Measurements from ENCODE around the gene PIGL. TPM values are rescaled to one million over a fixed set of nuclear protein-coding genes. Genes with fewer than 3 reads are reported as not detected.

The PIGL gene
- total RNA-seq, 1 donor, result 23.3 TPM

DNA sequence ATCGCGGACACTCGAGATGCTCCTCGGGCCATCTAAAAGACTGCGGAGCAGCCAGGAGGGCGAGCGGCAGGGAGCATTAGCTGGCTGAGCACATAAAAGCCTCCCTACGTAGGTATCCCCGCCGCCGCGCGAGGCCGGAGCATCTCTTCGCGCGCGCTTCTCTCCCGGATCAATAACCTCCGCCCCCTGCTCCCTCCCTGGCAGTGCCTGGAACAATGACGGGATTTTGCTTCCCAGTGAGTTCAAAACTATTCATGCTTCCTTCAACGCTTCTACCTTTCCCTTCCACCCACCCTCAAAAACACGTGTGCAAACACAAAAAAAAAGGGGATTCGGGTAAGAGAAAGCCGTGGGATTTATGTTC, 135.3 kb downstream of the PIGL start:
- TF ChIP-seq, protein P1, sequence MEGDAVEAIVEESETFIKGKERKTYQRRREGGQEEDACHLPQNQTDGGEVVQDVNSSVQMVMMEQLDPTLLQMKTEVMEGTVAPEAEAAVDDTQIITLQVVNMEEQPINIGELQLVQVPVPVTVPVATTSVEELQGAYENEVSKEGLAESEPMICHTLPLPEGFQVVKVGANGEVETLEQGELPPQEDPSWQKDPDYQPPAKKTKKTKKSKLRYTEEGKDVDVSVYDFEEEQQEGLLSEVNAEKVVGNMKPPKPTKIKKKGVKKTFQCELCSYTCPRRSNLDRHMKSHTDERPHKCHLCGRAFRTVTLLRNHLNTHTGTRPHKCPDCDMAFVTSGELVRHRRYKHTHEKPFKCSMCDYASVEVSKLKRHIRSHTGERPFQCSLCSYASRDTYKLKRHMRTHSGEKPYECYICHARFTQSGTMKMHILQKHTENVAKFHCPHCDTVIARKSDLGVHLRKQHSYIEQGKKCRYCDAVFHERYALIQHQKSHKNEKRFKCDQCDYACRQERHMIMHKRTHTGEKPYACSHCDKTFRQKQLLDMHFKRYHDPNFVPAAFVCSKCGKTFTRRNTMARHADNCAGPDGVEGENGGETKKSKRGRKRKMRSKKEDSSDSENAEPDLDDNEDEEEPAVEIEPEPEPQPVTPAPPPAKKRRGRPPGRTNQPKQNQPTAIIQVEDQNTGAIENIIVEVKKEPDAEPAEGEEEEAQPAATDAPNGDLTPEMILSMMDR (IDR thresholded peaks at IDR 0.05; ENCODE audit: insufficient read depth, low read length), result no peak
- DNase-seq (ENCODE audit: low read depth), result peak; percentile 27
- H3K4me3 ChIP-seq (ENCODE audit: low read depth, low read length), result peak overlapping the region; percentile 74

GRCh38 chr17:16352667-16353316, 135.8 kb downstream of the PIGL start:
- TF ChIP-seq, protein P1 (IDR thresholded peaks at IDR 0.05; ENCODE audit: insufficient read depth, low read length), result no peak
- no peak for DNase-seq (ENCODE audit: low read depth)
- H3K4me3 ChIP-seq (ENCODE audit: low read depth, low read length), result peak overlapping the region; percentile 74

GRCh38 chr17:16353317-16354174, 136.5 kb downstream of the PIGL start, which contains the start of gene CENPV:
Gene CENPV, minus strand, starts transcription at chr17:16353469. Its CDS starts 33 bp downstream, at chr17:16353436.
- TF ChIP-seq, protein P1 (IDR thresholded peaks at IDR 0.05; ENCODE audit: insufficient read depth, low read length), result peak; percentile 5
- peak within 1 kb of the TSS; percentile 74 for H3K4me3 ChIP-seq (ENCODE audit: low read depth, low read length)
- peak; percentile 16 for DNase-seq (ENCODE audit: low read depth)

DNA sequence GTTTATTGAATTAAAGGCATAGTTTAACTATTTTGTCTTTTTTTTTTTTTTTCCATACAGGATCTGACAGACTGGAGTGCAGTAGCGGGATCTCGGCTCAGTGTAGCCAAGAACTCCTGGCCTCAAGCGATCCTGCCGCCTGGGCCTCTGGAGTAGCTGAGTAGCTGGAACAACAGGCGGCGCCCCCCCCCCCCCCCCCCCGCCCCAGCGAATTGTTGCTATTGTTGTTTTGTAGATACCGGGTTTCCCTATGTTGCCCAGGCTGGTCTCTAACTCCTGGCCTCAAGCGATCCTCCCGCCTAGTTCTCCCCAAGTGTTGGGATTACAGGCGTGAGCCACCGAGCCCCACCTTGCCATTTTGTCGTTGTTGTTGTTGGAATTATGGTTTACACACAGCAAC, 137.6 kb downstream of the PIGL start:
- TF ChIP-seq, protein P1 (IDR thresholded peaks at IDR 0.05; ENCODE audit: insufficient read depth, low read length), result no peak
- no peak for DNase-seq (ENCODE audit: low read depth)
- H3K4me3 ChIP-seq (ENCODE audit: low read depth, low read length), result no peak overlapping the region

GRCh38 chr17:16358394-16358793, 141.4 kb downstream of the PIGL start:
- H3K4me3 ChIP-seq (ENCODE audit: low read depth, low read length), result no peak overlapping the region
- TF ChIP-seq, protein P1 (IDR thresholded peaks at IDR 0.05; ENCODE audit: insufficient read depth, low read length), result no peak
- no peak for DNase-seq (ENCODE audit: low read depth)

- DNase-seq (ENCODE audit: low read depth), result no peak
- TF ChIP-seq, protein P1 (IDR thresholded peaks at IDR 0.05; ENCODE audit: insufficient read depth, low read length), result no peak
- H3K4me3 ChIP-seq (ENCODE audit: low read depth, low read length), result no peak overlapping the region
Observed at GRCh38 chr17:16361874-16362273, 144.9 kb downstream of the PIGL start.

All from fibroblast of the aortic adventitia (primary cell).